HG02571 (cell line): Measurements from ENCODE around the gene MRGPRD.
"Not testable (repeated sequence)": the region's sequence is repeated elsewhere in the genome, so short reads cannot be mapped to it uniquely, and the experiment has no call there.

Source experiments
- ATAC-seq: cut with Tn5 transposase; IDR thresholded peaks from one replicate; pipeline ENCODE4 v1.9.1; 2021; ENCODE audit warnings: mild to moderate bottlenecking, moderate library complexity; ENCODE audit not compliant: unreplicated experiment

Gene MRGPRD

GRCh38 chr11:68994161-68994893 is 13.5 kb upstream of the MRGPRD start:
- no peak for ATAC-seq

- ATAC-seq: no peak
These were observed 12.8 kb upstream of the MRGPRD start for GRCh38 chr11:68993546-68993945.

GRCh38 chr11:68992743-68993255 is 12.0 kb upstream of the MRGPRD start:
- ATAC-seq: no peak

GRCh38 chr11:68990995-68991780 is 10.4 kb upstream of the MRGPRD start:
- no peak for ATAC-seq

- ATAC-seq: no peak
These were observed 9.3 kb upstream of the MRGPRD start for GRCh38 chr11:68989936-68990606.

GRCh38 chr11:68988491-68988890 is 7.7 kb upstream of the MRGPRD start:
- no peak for ATAC-seq

GRCh38 chr11:68987211-68987610 is 6.4 kb upstream of the MRGPRD start:
- no peak for ATAC-seq

- no peak for ATAC-seq
These were observed 3.0 kb upstream of the MRGPRD start for GRCh38 chr11:68983801-68984200.

- ATAC-seq: no peak
These were observed 1.3 kb upstream of the MRGPRD start for GRCh38 chr11:68982134-68982533.

- ATAC-seq: no peak
These were observed 633 bp downstream of the MRGPRD start for GRCh38 chr11:68979931-68980775.

- ATAC-seq: no peak
These were observed 1.7 kb downstream of the MRGPRD start for GRCh38 chr11:68978931-68979594.

- ATAC-seq: no peak
These were observed 2.2 kb downstream of the MRGPRD start for GRCh38 chr11:68978626-68978930.

GRCh38 chr11:68977781-68978625 is 2.8 kb downstream of the MRGPRD start:
- ATAC-seq: no peak

- no peak for ATAC-seq
These were observed 4.2 kb downstream of the MRGPRD start for GRCh38 chr11:68976563-68976962.

- ATAC-seq: no peak
These were observed 4.7 kb downstream of the MRGPRD start for GRCh38 chr11:68976095-68976494.

- no peak for ATAC-seq
These were observed 6.2 kb downstream of the MRGPRD start for GRCh38 chr11:68974421-68975194.

GRCh38 chr11:68973706-68974105 is 7.1 kb downstream of the MRGPRD start:
- not testable (repeated sequence) for ATAC-seq

GRCh38 chr11:68973219-68973618 is 7.6 kb downstream of the MRGPRD start:
- ATAC-seq: no peak
